Ecto neural progenitor cell (in vitro differentiated cells): Measurements from ENCODE around the gene TMTC2.
"Not testable (repeated sequence)": the region's sequence is repeated elsewhere in the genome, so short reads cannot be mapped to it uniquely, and the experiment has no call there.

ENCODE experiments used
- DNase-seq: peaks from one replicate; pipeline ENCODE4 v3.0.0-alpha.2; 2018; ENCODE audit warnings: low spot score

TMTC2 gene

DNA sequence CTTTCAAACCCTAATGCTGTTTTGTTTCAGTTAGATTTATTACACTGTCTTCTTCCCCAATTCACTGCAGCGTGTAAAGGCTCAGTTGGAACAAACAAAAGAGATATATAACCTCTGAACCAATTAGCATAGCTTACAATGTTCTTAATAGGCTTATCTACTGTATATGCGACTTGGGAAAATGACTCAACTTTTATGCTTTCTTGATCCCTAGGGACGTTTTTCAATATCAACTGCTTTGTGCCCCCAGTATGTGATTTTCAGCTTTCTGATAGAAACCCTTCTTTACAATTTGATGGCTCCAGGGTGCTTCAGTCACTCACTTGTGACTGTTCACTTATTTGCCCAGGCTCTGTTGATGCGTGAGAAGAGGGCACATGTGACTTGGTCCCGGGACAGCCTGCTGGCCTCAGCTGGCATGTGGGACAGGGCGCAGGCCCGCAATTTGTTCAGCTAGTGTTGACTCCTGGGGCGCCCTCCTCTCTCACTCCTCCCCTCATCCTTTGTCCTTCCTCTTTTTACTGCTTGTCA is 107.1 kb downstream of the TMTC2 start:
- DNase-seq: peak; percentile 53

DNA sequence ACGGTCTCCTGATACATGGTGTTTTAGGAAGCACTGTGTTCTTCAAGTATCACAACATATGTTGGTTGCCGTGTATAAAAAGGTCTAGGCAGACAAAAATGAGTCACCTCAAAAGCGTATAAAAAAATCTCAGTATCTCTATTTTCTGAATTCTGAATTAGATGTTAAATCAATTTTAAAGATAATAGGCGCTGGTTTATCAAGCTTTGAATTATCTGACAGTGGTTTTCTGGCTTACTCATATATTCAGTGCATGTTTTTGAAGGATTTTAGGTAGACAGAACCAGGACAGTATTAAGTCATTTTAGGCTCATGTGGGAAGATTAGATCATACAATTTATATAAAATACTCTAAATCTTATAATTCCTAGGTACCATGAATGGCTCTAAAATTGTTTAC is 110.8 kb downstream of the TMTC2 start:
- DNase-seq: no peak

DNA sequence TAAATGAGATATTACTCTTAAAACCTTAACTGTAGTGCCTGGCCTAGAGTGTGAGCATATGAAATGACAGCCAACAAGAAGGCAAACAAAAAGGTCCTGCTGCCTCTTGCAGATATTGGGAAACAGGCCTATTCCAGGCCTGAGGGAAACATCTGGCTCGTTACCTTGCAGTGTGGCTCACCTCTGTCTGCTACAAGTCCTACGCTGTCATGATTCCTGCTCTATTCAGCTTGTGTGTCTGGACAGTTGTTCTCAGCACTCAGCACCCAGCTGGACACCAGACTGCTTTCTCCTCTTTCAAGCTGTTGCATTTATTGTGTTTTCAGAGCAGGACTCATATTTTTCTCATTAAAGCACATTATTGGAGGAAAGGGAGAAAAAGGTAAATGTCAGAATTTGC is 113.5 kb downstream of the TMTC2 start:
- DNase-seq: no peak

DNA sequence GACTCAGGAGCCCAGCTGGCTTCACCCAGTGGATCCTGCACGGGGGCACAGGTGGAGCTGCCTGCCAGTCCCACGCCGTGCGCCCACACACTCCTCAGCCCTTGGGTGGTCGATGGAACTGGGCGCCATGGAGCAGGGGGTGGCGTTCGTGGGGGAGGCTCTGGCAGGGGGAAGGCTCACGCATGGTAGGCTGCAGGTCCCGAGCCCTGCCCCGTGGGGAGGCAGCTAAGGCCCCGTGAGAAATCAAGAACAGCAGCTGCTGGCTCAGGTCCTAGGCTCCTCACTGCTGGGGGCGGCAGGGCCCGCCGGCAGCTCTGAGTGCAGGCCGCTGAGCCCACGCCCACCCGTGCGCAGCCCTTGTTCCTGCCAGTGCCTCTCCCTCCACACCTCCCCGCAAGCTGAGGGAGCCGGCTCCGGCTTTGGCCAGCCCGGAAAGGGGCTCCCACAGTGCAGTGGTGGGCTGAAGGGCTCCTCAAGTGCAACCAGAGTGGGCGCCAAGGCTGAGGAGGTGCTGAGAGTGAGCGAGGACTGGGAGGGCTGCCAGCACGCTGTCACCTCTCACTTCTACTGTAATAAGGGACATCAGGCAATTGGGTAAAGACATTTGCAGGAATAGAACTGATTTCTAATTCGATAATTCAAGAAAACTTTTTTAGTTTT is 115.4 kb downstream of the TMTC2 start:
- no peak for DNase-seq

DNA sequence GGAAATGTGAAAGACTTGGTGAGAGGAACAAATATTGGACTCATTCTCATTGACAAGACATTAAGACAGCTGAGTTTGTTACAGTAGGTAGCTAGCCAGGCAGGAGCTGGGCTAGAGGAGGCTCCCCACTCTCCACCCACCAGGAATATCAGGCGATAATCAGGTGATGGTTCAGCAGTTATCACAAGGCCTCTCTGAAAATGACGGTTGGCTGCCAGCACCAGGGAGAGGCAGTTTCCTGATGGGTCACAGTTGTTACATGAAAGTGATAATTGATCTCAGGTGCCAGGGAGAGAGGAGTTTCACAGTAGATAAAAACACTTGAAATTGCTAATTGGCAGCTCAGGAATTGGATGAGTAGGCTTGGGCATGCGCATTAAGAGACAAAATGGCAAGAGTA is 116.5 kb downstream of the TMTC2 start:
- no peak for DNase-seq

DNA sequence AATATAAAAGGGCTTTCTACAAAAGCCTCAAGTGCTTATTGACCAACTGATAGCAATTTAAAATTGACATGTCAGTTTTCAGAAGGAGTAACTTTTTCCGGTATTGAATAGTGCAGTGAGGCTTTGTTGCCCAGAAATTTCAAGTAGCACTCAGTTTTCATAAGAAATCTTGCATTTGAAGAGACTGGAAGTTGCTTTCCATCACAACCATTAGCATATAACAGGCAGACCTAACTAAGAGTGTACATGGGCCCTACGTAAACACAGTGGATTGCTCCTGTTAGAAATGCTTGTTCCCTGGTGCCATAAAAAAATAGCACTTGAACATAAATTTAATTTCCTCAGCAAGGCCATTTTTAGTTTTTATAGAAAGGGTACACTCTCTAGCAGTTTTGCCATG is 117.9 kb downstream of the TMTC2 start:
- DNase-seq: no peak

DNA sequence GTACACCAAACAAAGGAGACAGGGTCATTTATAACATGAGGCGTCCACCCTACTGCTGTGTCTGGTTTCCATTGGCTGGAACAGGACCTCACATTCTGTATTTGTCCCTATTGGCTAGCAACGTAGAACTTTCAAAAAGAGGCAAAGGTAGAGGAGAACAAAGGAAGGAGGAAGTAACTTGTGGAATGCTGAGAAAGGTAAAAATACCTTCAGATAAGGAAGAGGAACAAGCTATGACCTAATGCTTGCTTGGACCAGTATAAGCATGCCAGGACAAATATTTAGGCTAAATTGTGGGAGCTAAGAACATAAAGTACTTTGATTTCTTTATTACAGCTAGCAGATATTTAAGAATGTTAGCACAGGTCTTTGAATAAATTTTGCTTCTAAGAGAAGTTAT is 118.3 kb downstream of the TMTC2 start:
- not testable (repeated sequence) for DNase-seq

DNA sequence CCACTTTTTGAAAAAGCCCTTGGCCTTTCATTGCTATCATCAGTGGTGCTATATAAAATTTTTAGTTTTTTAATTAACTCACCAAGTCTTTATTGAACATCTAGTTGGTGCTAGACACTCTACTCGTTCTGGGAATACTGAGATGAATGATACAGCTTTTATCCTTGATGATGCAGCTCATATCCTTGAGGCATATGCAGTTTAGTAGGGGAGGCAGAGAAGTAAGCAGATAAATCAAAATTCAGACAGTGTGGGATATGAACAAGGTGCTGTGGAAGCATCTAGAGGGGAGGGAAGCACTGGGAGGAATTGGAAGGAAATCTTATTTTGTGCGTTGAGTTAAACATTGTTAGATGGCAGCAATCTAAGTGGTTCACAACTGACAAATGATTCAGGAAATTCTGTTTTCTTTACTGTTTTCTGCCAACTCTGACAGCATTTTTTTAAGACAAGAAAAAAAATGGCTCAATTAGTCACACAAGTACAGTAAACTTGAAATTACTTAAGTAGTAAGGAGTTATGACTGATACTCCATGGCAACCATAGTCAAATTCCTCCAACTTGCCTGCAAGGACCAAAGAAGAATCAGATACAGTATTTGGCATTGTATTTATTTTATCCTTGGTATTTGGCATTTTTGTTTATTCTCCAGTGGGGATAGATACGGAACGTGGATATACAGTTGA is 119.2 kb downstream of the TMTC2 start:
- no peak for DNase-seq

DNA sequence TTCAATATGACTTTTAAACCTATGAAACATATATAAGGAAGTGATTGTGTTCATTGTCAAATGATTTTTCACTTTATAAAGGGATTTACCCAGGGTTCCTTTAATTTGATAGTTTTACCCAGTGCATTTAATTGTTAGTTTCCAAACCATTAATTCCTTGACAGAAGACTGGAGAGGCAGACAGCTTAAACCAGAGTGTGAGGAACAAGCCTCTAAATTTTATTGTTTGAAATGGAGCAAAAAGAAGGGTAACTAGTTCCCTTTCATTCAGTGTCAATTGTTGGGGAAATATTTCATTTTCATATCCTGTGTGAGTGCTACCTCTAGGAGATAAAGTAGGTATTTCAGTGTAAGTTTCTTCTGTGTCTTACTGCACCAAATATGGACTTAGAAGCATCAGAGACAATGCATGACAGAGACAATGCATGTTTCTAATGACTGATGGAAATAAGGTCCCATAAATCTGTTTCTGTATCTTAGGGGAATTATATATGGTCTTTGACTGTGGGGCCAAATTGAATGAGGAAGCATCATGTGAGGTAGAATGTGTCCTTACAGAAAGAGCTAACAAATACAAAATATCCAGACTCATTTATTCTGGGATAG is 120.5 kb downstream of the TMTC2 start:
- DNase-seq: no peak

DNA sequence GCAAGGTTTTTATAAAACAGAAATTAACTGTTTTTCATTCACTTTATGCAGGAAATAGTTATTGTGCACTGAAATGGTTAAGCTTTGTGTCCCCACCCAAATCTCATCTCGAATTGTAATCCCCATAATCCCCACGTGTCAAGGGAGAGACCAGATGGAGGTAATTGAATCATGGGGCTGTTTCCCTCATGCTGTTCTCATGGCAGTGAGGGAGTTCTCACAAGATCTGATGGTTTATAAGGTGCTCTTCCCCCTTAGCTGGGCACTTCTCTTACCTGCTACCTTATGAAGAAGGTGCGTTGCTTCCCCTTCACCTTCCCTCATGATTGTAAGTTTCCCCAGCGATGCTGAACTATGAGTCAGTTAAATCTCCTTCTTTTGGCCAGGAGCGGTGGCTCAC is 123.9 kb downstream of the TMTC2 start:
- DNase-seq: no peak

DNA sequence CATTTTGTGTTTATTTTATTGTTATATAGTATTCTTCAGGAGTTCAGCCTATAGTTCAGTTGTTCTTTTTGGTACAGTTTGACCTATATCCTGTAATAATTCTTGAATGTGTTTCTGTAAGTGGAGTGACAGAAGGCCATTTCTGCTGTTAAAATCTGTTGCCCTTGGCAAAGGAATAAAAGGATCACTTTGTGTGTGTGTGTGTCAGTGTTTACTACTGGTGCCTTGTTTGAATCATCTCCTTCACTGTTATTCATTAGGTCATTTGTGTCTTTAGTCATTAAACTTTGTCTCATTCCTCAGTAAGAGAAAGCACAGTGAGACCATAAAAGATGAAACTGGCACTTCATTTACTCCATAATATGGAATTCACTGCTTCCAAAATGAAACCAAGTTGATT is 130.7 kb downstream of the TMTC2 start:
- no peak for DNase-seq

DNA sequence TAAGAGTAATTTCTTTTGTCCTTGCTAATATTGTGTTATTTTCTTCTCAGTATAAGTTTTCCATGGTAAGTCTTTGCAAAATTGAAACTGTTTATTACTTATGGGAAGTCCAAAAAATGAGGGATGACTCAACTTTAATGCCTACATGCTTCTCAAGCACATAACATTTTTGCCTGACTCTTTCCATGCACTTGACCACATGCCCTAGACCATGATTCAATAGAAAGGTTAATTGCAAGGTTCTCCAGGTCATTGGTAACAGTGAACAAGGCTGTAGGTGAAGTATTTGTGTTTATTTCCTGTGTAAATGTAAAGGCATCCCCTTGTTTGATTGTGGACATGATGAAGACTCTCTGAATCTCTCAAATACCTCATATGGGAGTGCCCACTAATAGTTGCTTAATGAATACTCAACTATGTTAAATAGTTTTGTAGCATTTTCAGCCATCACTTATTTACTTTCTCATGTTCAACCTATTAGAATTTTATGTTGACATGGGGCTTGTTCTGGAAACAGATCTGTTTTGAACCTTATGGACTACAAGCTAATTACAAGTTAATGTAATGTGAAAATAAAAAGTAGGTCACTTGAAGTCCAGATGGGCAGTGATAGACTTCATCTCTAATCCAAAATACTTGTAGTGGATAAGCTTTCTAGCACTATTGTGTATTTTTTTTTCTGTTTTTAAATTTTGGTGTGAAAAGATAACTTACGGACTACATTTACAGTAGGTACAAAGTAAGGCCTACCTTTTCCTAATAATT is 131.7 kb downstream of the TMTC2 start:
- no peak for DNase-seq

DNA sequence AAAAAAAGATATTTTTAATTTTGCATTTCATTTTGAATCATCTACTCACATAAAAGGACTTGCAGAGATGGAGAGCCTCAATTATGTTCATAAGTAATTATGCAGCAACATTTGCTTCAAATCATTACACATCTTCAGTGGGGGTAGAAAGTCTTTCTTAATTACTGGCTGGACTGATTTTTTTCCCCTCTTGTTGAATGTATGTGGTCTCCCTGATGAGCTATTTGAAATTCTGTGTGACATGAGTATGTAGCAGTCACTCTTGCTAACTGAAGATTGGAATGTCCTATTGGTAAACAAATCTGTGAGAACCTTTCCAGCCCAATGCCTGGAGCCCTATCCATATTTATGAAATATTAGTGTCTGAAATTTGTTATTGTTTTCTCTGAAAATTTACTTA is 139.8 kb downstream of the TMTC2 start:
- DNase-seq: no peak

DNA sequence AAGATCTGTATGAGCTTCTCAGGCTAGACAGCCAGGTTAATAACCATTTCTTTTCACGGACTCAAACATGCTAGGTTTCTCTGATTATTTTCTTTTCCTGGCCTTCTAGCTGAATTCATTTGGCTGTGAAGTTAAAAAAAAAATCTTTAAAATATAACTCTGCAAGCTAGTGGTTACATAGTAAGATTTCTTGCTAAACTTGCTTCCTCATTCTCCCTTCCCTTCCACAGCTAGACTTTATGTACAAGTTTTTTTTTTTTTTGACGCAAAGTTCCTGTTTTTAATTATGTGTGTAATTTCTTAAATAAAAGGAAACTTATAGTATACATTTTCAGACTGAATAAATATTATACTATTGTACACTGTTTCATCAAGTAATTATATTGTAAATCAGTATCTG is 145.4 kb downstream of the TMTC2 start:
- no peak for DNase-seq

DNA sequence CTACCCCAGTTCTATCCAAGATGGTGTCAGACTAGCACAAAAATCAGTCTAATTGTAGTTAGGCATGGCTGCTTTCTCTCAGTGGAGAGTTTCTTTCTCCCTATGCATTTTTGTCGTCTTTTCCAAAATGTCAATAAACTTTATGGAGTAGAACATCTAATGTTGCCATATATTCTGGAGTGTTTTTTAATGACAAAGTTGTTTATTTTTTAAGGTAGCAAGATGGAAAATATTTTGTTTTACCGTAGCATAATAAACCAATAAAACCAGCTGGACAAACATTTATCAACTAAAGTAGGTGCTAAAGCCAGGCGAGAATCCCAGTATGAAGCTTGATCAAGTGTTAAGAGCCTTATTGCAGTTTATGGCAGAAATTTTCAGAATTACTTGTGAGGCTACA is 146.3 kb downstream of the TMTC2 start:
- DNase-seq: no peak

DNA sequence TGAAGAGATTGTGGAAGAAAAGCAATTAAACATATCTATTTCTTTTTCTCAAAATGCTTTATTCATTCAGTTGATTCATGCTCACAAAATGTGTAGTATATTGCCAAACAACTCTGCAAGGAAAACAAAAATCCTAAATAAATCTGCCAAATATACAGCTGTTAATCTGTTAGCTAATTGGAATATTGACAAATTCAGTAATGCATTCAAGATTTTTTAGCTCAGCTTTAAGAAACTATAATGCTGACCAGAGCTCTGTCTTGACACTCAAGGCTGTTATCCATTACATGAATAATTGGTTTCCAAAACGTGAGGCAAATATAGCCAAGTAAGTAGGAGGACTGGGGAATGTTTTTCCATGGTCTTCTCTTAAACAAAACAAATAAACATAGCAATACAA is 146.8 kb downstream of the TMTC2 start:
- no peak for DNase-seq

DNA sequence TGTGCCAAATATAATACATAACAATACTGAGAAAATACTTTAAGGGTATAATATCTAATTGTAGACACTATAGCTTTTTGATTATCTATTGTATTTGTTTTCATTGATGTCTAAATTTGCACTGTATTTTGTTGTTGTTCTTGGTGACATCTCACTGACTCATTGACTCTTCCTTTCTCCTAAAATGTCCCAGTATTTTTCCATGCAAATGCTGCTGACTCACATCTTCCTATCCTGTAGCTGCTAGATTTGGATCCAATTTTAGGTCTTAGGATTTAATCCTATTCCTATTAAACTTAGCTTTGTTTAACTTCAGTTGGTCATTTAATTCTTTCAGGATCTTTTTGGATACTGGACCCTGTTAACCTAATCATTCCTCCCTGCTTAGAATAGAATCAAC is 148.5 kb downstream of the TMTC2 start:
- DNase-seq: no peak

DNA sequence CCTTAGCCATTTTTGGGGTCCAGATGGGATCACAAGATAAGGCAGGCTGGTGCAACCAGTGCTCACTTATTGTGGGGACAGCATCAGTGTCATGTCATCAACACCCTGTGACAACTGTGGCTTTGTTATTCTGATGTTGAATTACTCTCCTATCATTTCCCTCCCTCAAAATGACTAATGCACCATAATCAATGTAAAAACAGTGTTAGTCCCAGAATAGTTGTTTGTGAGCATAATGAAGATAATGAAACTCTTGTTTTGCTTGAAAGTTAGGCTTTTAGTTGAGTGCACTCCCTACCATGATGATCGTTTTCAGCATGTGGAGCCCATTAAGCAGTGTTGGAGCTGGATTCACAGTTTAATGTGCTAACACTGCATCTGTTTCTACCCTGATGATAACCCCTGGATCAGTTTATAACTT is 151.4 kb downstream of the TMTC2 start:
- DNase-seq: no peak

DNA sequence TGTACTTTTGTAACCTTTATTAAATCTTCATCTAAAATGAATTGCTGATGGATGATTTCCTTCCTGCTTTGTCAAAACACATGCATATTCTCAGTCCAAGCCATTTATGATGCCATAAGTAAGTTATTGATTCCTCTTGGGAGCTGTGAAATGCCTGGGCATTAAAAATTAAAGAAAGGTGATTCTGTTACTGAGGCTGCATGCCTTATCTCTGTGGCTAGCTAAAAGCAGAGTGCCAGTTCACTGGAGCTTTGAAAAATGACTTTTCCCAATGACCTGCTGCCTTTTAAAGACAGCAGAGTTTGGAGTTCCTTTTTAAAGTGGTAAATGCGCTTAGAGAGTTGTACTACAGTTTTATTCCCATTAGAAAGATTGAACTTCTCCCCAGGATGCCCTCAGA is 152.1 kb downstream of the TMTC2 start:
- DNase-seq: no peak

DNA sequence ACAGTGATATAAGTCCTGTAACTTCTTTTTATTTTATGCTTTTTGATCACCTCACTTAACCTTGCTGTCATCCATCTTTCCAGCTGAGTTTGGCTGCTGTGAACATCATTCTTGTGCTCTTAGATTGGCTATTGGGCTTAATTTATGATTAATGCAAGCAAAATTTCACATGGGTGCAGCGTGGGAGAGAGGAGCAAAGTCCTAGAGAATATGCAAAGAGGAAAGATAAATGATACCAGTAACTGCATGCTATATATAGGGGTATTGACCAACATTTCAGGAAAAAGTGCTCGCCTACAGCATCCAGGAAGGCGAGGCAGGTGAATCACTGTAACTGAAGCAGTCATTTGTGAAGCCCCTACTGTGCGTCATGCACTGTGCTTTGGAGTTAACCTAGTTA is 153.1 kb downstream of the TMTC2 start:
- DNase-seq: no peak

DNA sequence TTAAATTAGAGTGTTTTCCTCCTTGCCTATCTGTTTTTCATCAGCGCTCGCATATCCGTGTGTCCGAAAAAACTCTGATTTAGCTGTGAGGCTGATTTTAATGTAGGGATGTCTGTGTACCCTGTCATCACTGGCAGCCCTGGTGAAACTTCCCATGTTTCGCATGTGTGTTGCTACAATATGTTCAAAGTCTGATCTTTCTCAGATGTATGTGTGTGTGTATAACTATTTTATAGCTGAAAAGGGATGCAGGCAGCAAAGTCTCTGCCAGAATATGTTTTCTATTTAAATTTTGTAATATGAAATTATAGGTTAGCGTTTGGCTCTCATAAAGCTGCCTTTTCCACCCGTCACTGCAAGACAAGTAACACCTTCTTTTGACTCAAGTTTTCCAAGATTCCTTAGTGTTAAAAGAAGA is 154.8 kb downstream of the TMTC2 start:
- DNase-seq: no peak

DNA sequence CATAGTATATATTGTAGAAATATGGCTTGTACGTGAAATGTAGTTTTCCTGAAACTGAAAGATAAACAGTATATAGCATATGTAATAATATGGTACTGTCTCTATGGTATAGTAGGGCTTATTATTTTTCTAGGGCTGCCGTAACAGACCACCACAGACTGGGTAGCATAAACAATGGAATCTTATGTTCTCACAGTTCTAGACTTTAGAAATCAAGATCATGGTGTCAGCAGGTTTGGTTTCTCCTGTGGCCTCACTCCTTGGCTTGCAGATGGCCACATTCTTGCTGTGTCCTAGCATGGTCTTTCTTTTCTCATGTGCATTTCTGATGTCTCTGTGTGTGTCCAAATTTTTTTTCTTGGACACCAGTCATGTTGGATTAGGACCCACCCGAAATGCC is 155.8 kb downstream of the TMTC2 start:
- DNase-seq: no peak

DNA sequence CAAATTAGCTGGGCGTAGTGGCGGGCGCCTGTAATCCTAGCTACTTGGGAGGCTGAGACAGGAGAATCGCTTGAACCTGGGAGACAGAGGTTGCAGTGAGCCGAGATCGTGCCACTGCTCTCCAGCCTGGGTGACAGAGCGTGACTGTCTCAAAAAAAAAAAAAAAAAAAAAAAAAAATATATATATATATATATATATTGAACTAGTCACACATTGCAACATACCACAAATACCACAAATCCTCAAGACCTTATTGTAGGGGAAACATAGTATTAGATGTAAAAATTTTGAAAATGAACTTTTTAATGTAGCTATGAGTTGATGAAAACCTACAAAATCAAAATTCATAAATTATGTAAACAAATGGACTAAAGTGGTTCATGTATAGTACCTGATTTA is 158.4 kb downstream of the TMTC2 start:
- DNase-seq: not testable (repeated sequence)
